Fibroblast of pulmonary artery (primary cell): ENCODE measurements around the gene FICD.
A peak's percentile ranks its signal among the peaks of the same experiment; 100 is the strongest.

Source experiments
- DNase-seq: peaks from one replicate; pipeline ENCODE4 v3.0.0-alpha.2; 2010; ENCODE audit warnings: low read depth
- H3K4me3 ChIP-seq: replicated peaks from 2 replicates; pipeline ENCODE4 v1.5.1; 2011; ENCODE audit warnings: low read depth, mild to moderate bottlenecking, control low read depth, low read length, moderate library complexity
- CTCF ChIP-seq: IDR thresholded peaks from 2 replicates; pipeline ENCODE4 v1.5.1; 2011; ENCODE audit warnings: mild to moderate bottlenecking, control low read depth, low read length, inconsistent platforms; ENCODE audit errors: missing control alignments

Gene FICD

GRCh38 chr12:108523365-108523764 is 8.3 kb downstream of the FICD start:
- no peak for TF ChIP-seq CTCF
- no peak for DNase-seq
- no peak overlapping the region for H3K4me3 ChIP-seq

GRCh38 chr12:108525681-108526080 is 10.6 kb downstream of the FICD start:
- DNase-seq, result no peak

GRCh38 chr12:108526482-108527165 is 11.5 kb downstream of the FICD start:
- no peak overlapping the region for H3K4me3 ChIP-seq
- DNase-seq, result peak; percentile 12
- TF ChIP-seq CTCF, result no peak

More at GRCh38 chr12:108525681-108526080, 10.6 kb downstream of the FICD start:
- no peak overlapping the region for H3K4me3 ChIP-seq
- TF ChIP-seq CTCF, result no peak

- no peak for TF ChIP-seq CTCF
- no peak for DNase-seq
- no peak overlapping the region for H3K4me3 ChIP-seq
These were observed 12.1 kb downstream of the FICD start for GRCh38 chr12:108527166-108527496.

- no peak overlapping the region for H3K4me3 ChIP-seq
- TF ChIP-seq CTCF, result no peak
- DNase-seq, result no peak
These were observed 15.1 kb downstream of the FICD start for GRCh38 chr12:108530161-108530560.

- DNase-seq, result no peak
- H3K4me3 ChIP-seq, result no peak overlapping the region
- no peak for TF ChIP-seq CTCF
These were observed 17.1 kb downstream of the FICD start for GRCh38 chr12:108531929-108532848.
